GM20000 (cell line): ENCODE measurements around the gene UBA1.

Experiments
- DNase-seq: peaks from one replicate; pipeline ENCODE4 v3.0.0; 2012; ENCODE audit warnings: low spot score
- CTCF ChIP-seq: IDR thresholded peaks from 2 replicates; pipeline ENCODE4 v1.5.1; 2012; ENCODE audit warnings: mild to moderate bottlenecking, control low read depth; ENCODE audit errors: extremely low read depth, missing control alignments

UBA1 gene

GRCh38 chrX:47193475-47194193 is at the start of gene UBA1:
UBA1 (plus strand) TSS chrX:47193829; CDS start chrX:47198803, 4,974 bp downstream.
- peak; percentile 80 for DNase-seq
- TF ChIP-seq CTCF: peak; percentile 26

GRCh38 chrX:47143894-47144625 is 49.6 kb upstream of the UBA1 start:
- DNase-seq: peak; percentile 57
- TF ChIP-seq CTCF: no peak

GRCh38 chrX:47144626-47145394 is 48.8 kb upstream of the UBA1 start, which contains the start of the genes NDUFB11 and RBM10:
NDUFB11 (minus strand) TSS chrX:47144702; CDS start chrX:47144679, 23 bp downstream.
RBM10 (plus strand) TSS chrX:47145221; CDS start chrX:47147482, 2,261 bp downstream.
- TF ChIP-seq CTCF: no peak
- DNase-seq: peak; percentile 86

- DNase-seq: peak; percentile 34
- no peak for TF ChIP-seq CTCF
Measured at GRCh38 chrX:47145395-47146120, 48.1 kb upstream of the UBA1 start.

- no peak for DNase-seq
- no peak for TF ChIP-seq CTCF
Measured at GRCh38 chrX:47146121-47146935, 47.3 kb upstream of the UBA1 start.
